ENCODE results near the gene CGB3.
"Not testable (repeated sequence)": the region's sequence is repeated elsewhere in the genome, so short reads cannot be mapped to it uniquely, and the experiment has no call there.

Gene CGB3

DNA sequence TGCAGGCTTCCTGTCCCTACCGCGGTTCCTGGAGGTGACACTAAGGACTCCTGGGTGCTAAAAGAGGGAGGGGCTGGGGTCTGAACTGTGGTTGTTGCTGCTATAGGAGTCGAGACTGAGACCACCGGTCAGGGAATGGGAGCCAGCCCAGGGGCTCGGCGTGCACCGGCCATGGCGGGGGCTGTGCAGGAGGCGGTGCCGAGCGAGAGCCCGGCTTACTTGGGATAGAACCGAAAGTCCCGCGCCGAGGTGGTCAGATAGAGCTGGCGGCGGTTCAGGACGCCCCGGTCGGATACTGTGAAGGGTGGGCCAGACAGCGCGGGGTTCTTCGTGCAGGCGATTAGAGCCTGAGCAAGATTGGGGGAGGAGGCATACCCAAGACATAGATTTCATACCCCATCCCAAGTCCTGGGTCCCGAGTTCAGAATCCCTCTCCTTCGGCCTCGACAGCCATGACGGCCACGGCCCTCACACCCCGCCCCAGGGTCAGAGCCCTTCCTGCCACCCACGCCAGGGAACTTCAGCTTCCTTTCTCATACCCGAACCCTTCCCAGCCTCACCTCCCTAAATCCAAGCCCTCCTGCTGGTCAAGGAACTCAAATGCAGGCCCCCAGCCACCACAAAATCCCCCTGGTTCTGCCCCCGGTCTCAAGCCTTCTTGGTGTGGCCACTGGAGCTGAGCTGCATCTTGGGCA lies 32.9 kb upstream of the CGB3 start:
- H3K4me1 ChIP-seq (ENCODE audit: insufficient read depth, low read length); H3K9me3 ChIP-seq (ENCODE audit: control insufficient read depth, insufficient read depth, low read length); H3K36me3 ChIP-seq (ENCODE audit: insufficient read depth, low read length): not testable (repeated sequence)
- H3K9ac ChIP-seq (ENCODE audit: low read depth, low read length): peak overlapping the region; percentile 78; the same call in 1 of the 2 replicates

DNA sequence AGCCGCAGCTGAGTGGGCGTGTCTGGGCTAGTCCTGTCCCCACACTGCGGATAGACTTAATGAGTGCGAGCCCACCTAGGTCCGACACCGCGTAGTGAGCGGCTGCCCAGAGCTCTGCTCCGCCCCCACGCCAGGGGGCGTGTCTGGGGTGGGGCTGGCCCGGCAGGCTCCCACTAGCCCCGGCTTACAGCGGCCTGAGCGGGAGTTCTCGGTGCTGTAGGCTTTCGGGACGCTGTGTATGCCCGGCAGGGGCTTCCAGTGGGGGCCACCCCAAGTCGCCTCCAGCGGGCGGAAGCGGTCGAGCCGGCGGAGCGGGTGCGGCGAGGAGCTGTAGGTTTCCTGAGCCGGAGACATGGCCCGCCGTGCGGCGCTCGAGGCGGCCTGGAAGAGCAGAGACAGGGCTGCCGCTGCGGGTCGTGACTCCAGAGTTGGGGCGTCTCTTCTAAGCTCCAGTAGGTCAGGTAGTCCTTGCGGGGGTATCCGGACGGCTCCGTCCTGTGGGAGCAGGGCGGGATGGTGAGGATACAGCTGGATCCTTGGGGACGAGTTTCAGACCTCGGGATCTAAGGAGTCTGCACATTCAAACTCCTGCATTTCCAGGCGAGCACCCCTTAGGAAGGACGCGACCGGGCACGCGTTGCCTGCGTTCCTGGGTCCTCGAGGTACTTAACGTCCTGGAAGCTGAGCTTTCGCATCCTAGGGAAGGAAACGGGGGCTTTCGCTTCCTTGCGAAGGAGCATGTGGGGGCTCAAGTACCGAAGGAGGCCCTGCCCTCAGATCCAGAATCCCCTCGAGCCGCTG lies 32.2 kb upstream of the CGB3 start:
- Histone ChIP-seq H3K36me3 (ENCODE audit: insufficient read depth, low read length) (no peaks in the 10 kb centered on the region), H3K4me1 (ENCODE audit: insufficient read depth, low read length) (no peaks in the 10 kb centered on the region), H3K9ac (ENCODE audit: low read depth, low read length) (peak overlapping the region; percentile 78), H3K9me3 (ENCODE audit: control insufficient read depth, insufficient read depth, low read length) (no peaks in the 10 kb centered on the region)

DNA sequence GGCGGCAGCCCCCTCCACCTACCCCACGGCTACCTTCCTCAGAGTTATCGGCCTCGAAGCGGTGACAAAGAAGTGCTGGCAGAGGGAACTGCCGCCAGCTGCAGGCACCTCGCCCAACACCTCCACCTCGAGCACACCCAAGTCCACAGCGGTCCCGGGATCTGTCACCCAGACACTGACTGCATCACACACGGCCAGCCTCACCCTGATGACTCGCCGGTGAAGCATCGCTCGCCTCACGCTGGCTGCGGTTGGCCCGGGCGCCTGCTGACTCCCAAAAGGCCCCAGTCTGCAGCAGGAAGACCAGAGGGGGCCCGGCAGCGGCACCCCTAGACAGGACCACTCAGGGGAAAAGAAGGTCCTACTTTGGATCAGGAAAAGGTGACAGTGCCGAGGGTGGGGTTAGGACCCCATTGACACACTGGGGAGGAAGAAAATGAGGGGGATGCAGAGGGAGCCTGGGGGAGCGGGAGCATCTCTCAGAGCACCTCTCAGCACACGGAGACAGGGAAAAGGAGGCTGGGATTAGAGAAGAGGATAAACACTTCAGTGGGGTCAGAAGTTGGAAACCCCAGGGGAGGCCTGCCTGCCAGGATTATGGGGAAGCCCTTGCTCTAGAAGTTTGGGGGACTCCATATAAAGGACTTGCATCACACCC lies 26.4 kb upstream of the CGB3 start:
- H3K36me3 ChIP-seq (ENCODE audit: insufficient read depth, low read length); H3K4me1 ChIP-seq (ENCODE audit: insufficient read depth, low read length); H3K9me3 ChIP-seq (ENCODE audit: control insufficient read depth, insufficient read depth, low read length); H3K9ac ChIP-seq (ENCODE audit: low read depth, low read length): not testable (repeated sequence)

DNA sequence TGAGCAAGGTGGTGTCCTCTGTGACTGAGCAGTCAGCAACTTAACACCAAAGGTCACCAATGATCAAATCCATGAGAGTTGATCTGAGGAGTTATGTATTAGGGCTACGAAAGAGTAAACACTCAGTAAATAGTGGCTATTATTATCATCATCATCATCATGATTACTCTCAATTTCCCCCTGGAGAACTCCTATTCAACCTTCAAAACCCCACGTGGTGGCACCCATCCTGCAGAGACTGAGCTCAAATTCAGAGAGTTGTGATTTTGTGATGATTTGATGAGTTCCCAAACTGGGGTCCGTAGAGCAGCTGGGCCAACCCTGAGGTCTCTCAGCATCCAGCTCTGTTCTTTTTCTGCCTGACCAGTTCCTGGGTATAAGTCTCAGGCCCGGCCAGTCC lies 25.7 kb upstream of the CGB3 start:
- not testable (repeated sequence) for H3K9ac ChIP-seq (ENCODE audit: low read depth, low read length); H3K9me3 ChIP-seq (ENCODE audit: control insufficient read depth, insufficient read depth, low read length); H3K4me1 ChIP-seq (ENCODE audit: insufficient read depth, low read length); H3K36me3 ChIP-seq (ENCODE audit: insufficient read depth, low read length)

DNA sequence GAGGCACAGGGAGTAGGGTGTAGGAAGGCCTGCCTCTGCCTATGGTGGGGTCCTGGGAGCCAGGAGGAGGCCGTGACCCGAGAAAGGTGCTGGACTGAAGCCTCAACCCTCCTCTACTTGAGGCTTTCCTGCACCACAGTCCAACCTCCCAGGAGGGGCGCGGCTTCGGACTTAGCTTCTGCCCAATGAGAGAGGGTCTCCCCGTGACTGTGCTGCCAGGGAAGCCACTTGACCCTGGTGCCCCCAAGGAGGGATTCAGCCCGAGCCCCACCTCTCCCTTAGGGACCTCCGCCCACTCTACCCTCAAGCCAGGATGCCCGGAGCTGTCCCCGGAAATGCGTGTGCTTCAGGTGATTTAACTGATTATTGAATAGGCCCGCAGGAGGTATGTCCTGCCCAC lies 24.9 kb upstream of the CGB3 start, which contains the start of gene CGB8:
TSS of gene CGB8 (minus strand) at position 101 of the 400 bp plus-strand sequence. CDS start 372 bp downstream, outside the sequence.
- not testable (repeated sequence) for H3K9ac ChIP-seq (ENCODE audit: low read depth, low read length); H3K4me1 ChIP-seq (ENCODE audit: insufficient read depth, low read length); H3K36me3 ChIP-seq (ENCODE audit: insufficient read depth, low read length); H3K9me3 ChIP-seq (ENCODE audit: control insufficient read depth, insufficient read depth, low read length)

DNA sequence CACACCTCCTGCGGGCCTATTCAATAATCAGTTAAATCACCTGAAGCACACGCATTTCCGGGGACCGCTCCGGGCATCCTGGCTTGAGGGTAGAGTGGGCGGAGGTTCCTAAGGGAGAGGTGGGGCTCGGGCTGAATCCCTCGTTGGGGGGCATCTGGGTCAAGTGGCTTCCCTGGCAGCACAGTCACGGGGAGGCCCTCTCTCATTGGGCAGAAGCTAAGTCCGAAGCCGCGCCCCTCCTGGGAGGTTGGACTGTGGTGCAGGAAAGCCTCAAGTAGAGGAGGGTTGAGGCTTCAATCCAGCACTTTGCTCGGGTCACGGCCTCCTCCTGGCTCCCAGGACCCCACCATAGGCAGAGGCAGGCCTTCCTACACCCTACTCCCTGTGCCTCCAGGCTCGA lies 19.4 kb upstream of the CGB3 start, which contains the start of gene CGB5:
TSS of gene CGB5 (plus strand) at position 301 of the 400 bp plus-strand sequence. CDS start 362 bp downstream, outside the sequence.
- H3K4me1 ChIP-seq (ENCODE audit: insufficient read depth, low read length); H3K9me3 ChIP-seq (ENCODE audit: control insufficient read depth, insufficient read depth, low read length); H3K36me3 ChIP-seq (ENCODE audit: insufficient read depth, low read length); H3K9ac ChIP-seq (ENCODE audit: low read depth, low read length): not testable (repeated sequence)

DNA sequence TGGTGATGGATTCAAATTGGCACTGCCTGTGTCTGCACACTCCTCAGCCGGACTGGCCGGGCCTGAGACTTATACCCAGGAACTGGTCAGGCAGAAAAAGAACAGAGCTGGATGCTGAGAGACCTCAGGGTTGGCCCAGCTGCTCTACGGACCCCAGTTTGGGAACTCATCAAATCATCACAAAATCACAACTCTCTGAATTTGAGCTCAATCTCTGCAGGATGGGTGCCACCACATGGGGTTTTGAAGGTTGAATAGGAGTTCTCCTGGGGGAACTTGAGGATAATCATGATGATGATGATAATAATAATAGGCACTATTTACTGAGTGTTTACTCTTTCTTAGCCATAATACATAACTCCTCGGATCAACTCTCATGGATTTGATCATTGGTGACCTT lies 18.5 kb upstream of the CGB3 start:
- not testable (repeated sequence) for H3K4me1 ChIP-seq (ENCODE audit: insufficient read depth, low read length); H3K9ac ChIP-seq (ENCODE audit: low read depth, low read length); H3K36me3 ChIP-seq (ENCODE audit: insufficient read depth, low read length); H3K9me3 ChIP-seq (ENCODE audit: control insufficient read depth, insufficient read depth, low read length)

DNA sequence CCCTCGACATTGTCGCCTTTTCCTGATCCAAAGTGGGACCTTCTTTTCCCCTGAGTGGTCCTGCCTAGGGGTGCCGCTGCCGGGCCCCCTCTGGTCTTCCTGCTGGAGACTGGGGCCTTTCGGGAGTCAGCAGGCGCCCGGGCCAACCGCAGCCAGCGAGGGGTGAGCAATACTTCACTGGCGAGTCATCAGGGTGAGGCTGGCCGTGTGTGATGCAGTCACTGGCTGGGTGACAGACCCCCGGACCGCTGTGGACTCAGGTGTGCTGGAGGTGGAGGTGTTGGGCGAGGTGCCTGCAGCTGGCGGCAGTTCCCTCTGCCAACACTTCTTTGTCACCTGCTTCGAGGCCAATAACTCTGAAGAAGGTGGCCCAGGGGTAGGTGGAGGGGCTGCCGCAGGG lies 18.0 kb upstream of the CGB3 start:
- Histone ChIP-seq H3K9ac (ENCODE audit: low read depth, low read length) (no peak overlapping the region), H3K9me3 (ENCODE audit: control insufficient read depth, insufficient read depth, low read length) (no peaks in the 10 kb centered on the region), H3K4me1 (ENCODE audit: insufficient read depth, low read length) (peaks cover 4% of the 10 kb centered on the region; the same call in 1 of the 2 replicates), H3K36me3 (ENCODE audit: insufficient read depth, low read length) (no peaks in the 10 kb centered on the region)

DNA sequence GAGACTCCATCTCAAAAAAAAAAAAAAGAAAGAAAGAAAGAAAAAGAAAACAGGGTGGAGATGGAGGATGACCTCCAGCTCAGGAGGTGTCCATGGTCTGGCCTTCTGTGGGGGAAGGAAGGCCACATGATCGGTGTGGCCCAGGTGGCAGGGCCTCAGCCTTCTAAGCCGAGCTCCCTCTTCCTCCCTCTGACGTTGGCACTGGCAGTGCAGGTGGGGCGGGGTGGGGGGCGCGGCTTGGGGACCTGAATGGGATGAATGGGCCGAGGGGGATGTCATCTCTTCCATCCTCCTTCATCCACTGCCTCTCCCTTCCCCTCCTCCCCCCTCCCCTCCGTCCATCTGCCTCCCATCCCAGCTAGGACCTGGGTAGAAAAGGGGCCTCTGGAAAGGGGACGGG lies 15.6 kb upstream of the CGB3 start:
- H3K9ac ChIP-seq (ENCODE audit: low read depth, low read length); H3K4me1 ChIP-seq (ENCODE audit: insufficient read depth, low read length); H3K36me3 ChIP-seq (ENCODE audit: insufficient read depth, low read length); H3K9me3 ChIP-seq (ENCODE audit: control insufficient read depth, insufficient read depth, low read length): not testable (repeated sequence)

DNA sequence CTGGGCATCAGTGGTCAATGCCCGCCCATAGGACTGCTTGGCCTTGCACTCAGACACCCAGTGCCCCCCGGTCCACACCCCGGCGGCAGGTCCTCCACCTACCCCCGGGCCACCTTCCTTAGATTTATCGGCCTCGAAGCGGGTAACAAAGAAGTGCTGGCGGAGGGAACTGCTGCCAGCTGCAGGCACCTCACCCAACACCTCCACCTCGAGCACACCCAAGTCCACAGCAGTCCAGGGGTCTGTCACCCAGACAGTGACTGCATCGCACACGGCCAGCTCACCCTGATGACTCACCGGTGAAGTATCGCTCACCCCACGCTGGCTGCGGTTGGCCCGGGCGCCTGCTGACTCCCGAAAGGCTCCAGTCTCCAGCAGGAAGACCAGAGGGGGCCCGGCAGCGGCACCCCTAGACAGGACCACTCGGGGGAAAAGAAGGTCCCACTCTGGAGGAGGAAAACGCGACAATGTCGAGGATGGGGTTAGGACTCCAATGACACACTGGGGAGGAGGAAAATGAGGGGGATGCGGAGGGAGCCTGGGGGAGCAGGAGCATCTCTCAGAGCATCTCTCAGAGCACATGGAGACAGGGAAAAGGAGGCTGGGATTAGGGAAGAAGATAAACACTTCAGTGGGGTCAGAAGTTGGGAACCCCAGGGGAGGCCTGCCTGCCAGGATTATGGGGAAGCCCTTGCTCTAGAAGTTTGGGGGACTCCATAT lies 14.6 kb upstream of the CGB3 start:
- H3K9ac ChIP-seq (ENCODE audit: low read depth, low read length); H3K9me3 ChIP-seq (ENCODE audit: control insufficient read depth, insufficient read depth, low read length); H3K4me1 ChIP-seq (ENCODE audit: insufficient read depth, low read length); H3K36me3 ChIP-seq (ENCODE audit: insufficient read depth, low read length): not testable (repeated sequence)

DNA sequence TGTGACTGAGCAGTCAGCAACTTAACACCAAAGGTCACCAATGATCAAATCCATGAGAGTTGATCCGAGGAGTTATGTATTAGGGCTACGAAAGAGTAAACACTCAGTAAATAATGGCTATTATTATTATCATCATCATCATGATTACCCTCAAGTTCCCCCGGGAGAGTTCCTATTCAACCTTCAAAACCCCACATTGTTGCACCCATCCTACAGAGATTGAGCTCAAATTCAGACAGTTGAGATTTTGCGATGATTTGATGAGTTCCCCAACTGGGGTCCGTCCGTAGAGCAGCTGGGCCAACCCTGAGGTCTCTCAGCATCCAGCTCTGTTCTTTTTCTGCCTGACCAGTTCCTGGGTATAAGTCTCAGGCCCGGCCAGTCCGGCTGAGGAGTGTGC lies 14.0 kb upstream of the CGB3 start:
- H3K9me3 ChIP-seq (ENCODE audit: control insufficient read depth, insufficient read depth, low read length); H3K36me3 ChIP-seq (ENCODE audit: insufficient read depth, low read length); H3K4me1 ChIP-seq (ENCODE audit: insufficient read depth, low read length); H3K9ac ChIP-seq (ENCODE audit: low read depth, low read length): not testable (repeated sequence)

DNA sequence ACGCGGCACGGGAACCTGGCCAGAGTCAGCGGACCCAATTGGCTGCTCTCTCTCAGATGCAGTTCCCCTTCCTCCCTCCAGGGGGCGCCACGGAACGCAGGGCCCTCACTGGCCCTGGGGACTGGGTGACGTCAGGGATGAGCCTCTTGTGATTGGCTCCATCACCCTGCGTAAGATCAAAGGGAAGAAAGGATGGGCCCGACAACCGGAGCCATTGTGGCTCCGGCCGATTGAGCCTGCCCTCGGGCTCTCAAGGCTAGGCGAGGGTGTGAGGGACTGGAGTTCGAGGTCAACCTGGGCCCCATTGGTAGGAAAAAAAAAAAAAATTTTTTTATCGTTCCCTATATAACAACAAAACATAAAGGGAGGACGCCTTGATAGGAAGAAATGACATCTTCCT lies 12.7 kb upstream of the CGB3 start, which contains the start of gene CGB1:
TSS of gene CGB1 (minus strand) at position 81 of the 400 bp plus-strand sequence. CDS start 184 bp downstream, outside the sequence.
- H3K4me1 ChIP-seq (ENCODE audit: insufficient read depth, low read length); H3K9ac ChIP-seq (ENCODE audit: low read depth, low read length); H3K36me3 ChIP-seq (ENCODE audit: insufficient read depth, low read length): not testable (repeated sequence)

DNA sequence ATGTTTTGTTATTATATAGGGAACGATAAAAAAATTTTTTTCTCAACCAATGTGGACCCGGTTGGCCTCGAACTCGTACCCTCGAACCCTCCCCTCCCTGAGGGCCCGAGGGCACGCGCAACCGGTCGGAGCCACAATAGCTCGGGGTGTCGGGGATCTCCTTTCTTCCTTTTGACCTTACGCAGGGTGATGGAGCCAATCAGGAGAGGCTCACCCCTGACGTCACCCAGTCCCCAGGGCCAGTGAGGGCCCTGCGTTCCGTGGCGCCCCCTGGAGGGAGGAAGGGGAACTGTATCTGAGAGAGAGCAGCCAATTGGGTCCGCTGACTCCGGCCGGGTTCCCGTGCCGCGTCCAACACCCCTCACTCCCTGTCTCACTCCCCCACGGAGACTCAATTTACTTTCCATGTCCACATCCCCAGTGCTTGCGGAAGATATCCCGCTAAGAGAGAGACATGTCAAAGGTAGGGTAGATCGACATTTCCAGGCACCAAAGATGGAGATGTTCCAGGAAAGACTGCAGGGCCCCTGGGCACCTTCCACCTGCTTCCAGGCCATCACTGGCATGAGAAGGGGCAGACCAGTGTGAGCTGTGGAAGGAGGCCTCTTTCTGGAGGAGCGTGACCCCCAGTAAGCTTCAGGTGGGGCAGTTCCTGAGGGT lies 7.6 kb upstream of the CGB3 start, which contains the start of gene CGB2:
TSS of gene CGB2 (plus strand) at position 249 of the 660 bp plus-strand sequence. CDS start at position 455, 206 bp downstream.
- H3K36me3 ChIP-seq (ENCODE audit: insufficient read depth, low read length); H3K9me3 ChIP-seq (ENCODE audit: control insufficient read depth, insufficient read depth, low read length); H3K4me1 ChIP-seq (ENCODE audit: insufficient read depth, low read length); H3K9ac ChIP-seq (ENCODE audit: low read depth, low read length): not testable (repeated sequence)

More for the DNA sequence above, 12.7 kb upstream of the CGB3 start, which contains the start of gene CGB1:
- not testable (repeated sequence) for H3K9me3 ChIP-seq (ENCODE audit: control insufficient read depth, insufficient read depth, low read length)

DNA sequence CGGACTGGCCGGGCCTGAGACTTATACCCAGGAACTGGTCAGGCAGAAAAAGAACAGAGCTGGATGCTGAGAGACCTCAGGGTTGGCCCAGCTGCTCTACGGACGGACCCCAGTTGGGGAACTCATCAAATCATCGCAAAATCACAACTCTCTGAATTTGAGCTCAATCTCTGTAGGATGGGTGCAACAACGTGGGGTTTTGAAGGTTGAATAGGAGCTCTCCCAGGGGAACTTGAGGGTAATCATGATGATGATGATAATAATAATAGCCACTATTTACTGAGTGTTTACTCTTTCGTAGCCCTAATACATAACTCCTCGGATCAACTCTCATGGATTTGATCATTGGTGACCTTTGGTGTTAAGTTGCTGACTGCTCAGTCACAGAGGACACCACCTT lies 6.2 kb upstream of the CGB3 start:
- H3K9ac ChIP-seq (ENCODE audit: low read depth, low read length); H3K9me3 ChIP-seq (ENCODE audit: control insufficient read depth, insufficient read depth, low read length); H3K36me3 ChIP-seq (ENCODE audit: insufficient read depth, low read length); H3K4me1 ChIP-seq (ENCODE audit: insufficient read depth, low read length): not testable (repeated sequence)

Data from ES-I3 (cell line).